Measurements from ENCODE around the gene CTCF. TPM values are rescaled to one million over a fixed set of nuclear protein-coding genes. Genes with fewer than 3 reads are reported as not detected.

CTCF gene
- total and polyA plus RNA-seq, 2 donors (not counting 3 experiments of a cell fraction or from before 2014, with no cell fraction given): 20.7 to 40.0 TPM

GRCh38 chr16:67531247-67531646 lies 31.1 kb upstream of the CTCF start:
- no peak for DNase-seq (ENCODE audit: low read depth, low spot score)
- dilution Hi-C loops (cut with MboI; ENCODE audit: extremely low pct_ligation_motif_present, low sequenced_read_pairs) (no loop called here), intact Hi-C loops (cut with micrococcal nuclease) (no loop called here)
- H3K79me2 ChIP-seq (ENCODE audit: control insufficient read depth, insufficient read depth, low read length): peaks cover 48% of the 10 kb centered on the region
- TF ChIP-seq, protein P1, sequence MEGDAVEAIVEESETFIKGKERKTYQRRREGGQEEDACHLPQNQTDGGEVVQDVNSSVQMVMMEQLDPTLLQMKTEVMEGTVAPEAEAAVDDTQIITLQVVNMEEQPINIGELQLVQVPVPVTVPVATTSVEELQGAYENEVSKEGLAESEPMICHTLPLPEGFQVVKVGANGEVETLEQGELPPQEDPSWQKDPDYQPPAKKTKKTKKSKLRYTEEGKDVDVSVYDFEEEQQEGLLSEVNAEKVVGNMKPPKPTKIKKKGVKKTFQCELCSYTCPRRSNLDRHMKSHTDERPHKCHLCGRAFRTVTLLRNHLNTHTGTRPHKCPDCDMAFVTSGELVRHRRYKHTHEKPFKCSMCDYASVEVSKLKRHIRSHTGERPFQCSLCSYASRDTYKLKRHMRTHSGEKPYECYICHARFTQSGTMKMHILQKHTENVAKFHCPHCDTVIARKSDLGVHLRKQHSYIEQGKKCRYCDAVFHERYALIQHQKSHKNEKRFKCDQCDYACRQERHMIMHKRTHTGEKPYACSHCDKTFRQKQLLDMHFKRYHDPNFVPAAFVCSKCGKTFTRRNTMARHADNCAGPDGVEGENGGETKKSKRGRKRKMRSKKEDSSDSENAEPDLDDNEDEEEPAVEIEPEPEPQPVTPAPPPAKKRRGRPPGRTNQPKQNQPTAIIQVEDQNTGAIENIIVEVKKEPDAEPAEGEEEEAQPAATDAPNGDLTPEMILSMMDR (IDR thresholded peaks at IDR 0.05; ENCODE audit: extremely low read depth in 1 of 2, insufficient read depth in 1 of 2, low read depth in 1 of 2, low read length in 2 of 2): no peak
- TF ChIP-seq POLR2A (IDR thresholded peaks at IDR 0.05; ENCODE audit: low read depth, low read length): no peak
- TF ChIP-seq MYC (IDR thresholded peaks at IDR 0.05; ENCODE audit: low read depth, low read length): no peak
- CTCF ChIA-PET: interaction anchor here (1.5 to 3.0 kb wide), 4 partner anchors 10 to 135 kb away, joined by 3 to 40 read pairs (median 20); no protein-coding TSS in a partner anchor
- FAIRE-seq: no peak
- POLR2A ChIA-PET: no interaction called here
- no peaks in the 10 kb centered on the region for H4K20me1 ChIP-seq (replicated peaks; ENCODE audit: control insufficient read depth, extremely low read depth, insufficient read depth, low read length)
- no peak overlapping the region for H3K27ac ChIP-seq (ENCODE audit: insufficient read depth, low read depth, low read length)
- H3K4me2 ChIP-seq (ENCODE audit: insufficient read depth, low read length): no peak overlapping the region
- H3K4me1 ChIP-seq (ENCODE audit: control insufficient read depth, extremely low read depth, insufficient read depth, low read length): peaks cover 15% of the 10 kb centered on the region
- H3K9me3 ChIP-seq (replicated peaks; ENCODE audit: control insufficient read depth, insufficient read depth, low read length): no peaks in the 10 kb centered on the region
- H3K9me1 ChIP-seq (replicated peaks; ENCODE audit: control insufficient read depth, extremely low read depth, insufficient read depth, low read length): no peaks in the 10 kb centered on the region
- H3K36me3 ChIP-seq (ENCODE audit: control insufficient read depth in 2 of 2, extremely low read depth in 1 of 2, insufficient read depth in 2 of 2, low read length in 2 of 2): no peaks in the 10 kb centered on the region
- no peak overlapping the region for H3K9ac ChIP-seq (replicated peaks; ENCODE audit: extremely low read depth, insufficient read depth, low read length)
- H3K4me3 ChIP-seq (replicated peaks in 1 of 3; ENCODE audit: insufficient read depth in 1 of 3, low read depth in 1 of 3, low read length in 3 of 3): no peak overlapping the region
- no peaks in the 10 kb centered on the region for H3K27me3 ChIP-seq (ENCODE audit: control insufficient read depth in 2 of 2, insufficient read depth in 2 of 2, low read length in 2 of 2)
- no TSS peak for BruUV-seq (replicated peaks)
- no peak overlapping the region for H2AFZ ChIP-seq (ENCODE audit: low read depth, low read length)

- FAIRE-seq (no peak), DNase-seq (ENCODE audit: low read depth, low spot score) (no peak)
- H3K36me3 ChIP-seq (ENCODE audit: control insufficient read depth in 2 of 2, extremely low read depth in 1 of 2, insufficient read depth in 2 of 2, low read length in 2 of 2): no peaks in the 10 kb centered on the region
- TF ChIP-seq FOS (IDR thresholded peaks at IDR 0.05; ENCODE audit: borderline replicate concordance, insufficient read depth, low read length) (no peak), EZH2 (IDR thresholded peaks at IDR 0.05; ENCODE audit: borderline replicate concordance, low read depth, low read length, severe bottlenecking) (no peak), JUN (IDR thresholded peaks at IDR 0.05; ENCODE audit: borderline replicate concordance, insufficient read depth, insufficient read length, low read depth) (no peak), POLR2A (IDR thresholded peaks at IDR 0.05; ENCODE audit: low read depth, low read length) (no peak), MYC (IDR thresholded peaks at IDR 0.05; ENCODE audit: low read depth, low read length) (no peak), GATA2 (IDR thresholded peaks at IDR 0.05; ENCODE audit: insufficient read depth, insufficient read length, low read depth, low read length) (no peak), POLR2AphosphoS5 (IDR thresholded peaks at IDR 0.05; ENCODE audit: insufficient read depth, low read depth, low read length) (no peak)
- TF ChIP-seq, protein P2, sequence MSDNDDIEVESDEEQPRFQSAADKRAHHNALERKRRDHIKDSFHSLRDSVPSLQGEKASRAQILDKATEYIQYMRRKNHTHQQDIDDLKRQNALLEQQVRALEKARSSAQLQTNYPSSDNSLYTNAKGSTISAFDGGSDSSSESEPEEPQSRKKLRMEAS (IDR thresholded peaks at IDR 0.05; ENCODE audit: insufficient read depth, insufficient read length): no peak
- TF ChIP-seq, protein P1 (IDR thresholded peaks at IDR 0.05; ENCODE audit: extremely low read depth in 1 of 2, insufficient read depth in 1 of 2, low read depth in 1 of 2, low read length in 2 of 2): no peak
- ChIA-PET CTCF (interaction anchor here (0.7 to 3.0 kb wide), 7 partner anchors 12 to 139 kb away, joined by 3 to 40 read pairs (median 4); partner anchors contain the start of gene CARMIL2), POLR2A (interaction anchor here (0.6 to 0.7 kb wide), 2 partner anchors 10 to 416 kb away, joined by 3 to 9 read pairs; no protein-coding TSS in a partner anchor)
- H3K9me3 ChIP-seq (replicated peaks; ENCODE audit: control insufficient read depth, insufficient read depth, low read length): no peaks in the 10 kb centered on the region
- no peak overlapping the region for H3K4me3 ChIP-seq (replicated peaks in 1 of 3; ENCODE audit: insufficient read depth in 1 of 3, low read depth in 1 of 3, low read length in 3 of 3)
- no peak overlapping the region for H3K4me2 ChIP-seq (ENCODE audit: insufficient read depth, low read length)
- no peaks in the 10 kb centered on the region for H3K9me1 ChIP-seq (replicated peaks; ENCODE audit: control insufficient read depth, extremely low read depth, insufficient read depth, low read length)
- intact Hi-C loops (cut with micrococcal nuclease) (no loop called here), dilution Hi-C loops (cut with MboI; ENCODE audit: extremely low pct_ligation_motif_present, low sequenced_read_pairs) (no loop called here)
- H3K27ac ChIP-seq (ENCODE audit: insufficient read depth, low read depth, low read length): no peak overlapping the region
- no peak overlapping the region for H2AFZ ChIP-seq (ENCODE audit: low read depth, low read length)
- BruUV-seq (replicated peaks): no TSS peak
- H3K9ac ChIP-seq (replicated peaks; ENCODE audit: extremely low read depth, insufficient read depth, low read length): no peak overlapping the region
- peaks cover 22% of the 10 kb centered on the region for H3K4me1 ChIP-seq (ENCODE audit: control insufficient read depth, extremely low read depth, insufficient read depth, low read length)
- H3K79me2 ChIP-seq (ENCODE audit: control insufficient read depth, insufficient read depth, low read length): peaks cover 52% of the 10 kb centered on the region
- H4K20me1 ChIP-seq (replicated peaks; ENCODE audit: control insufficient read depth, extremely low read depth, insufficient read depth, low read length): no peaks in the 10 kb centered on the region
- H3K27me3 ChIP-seq (ENCODE audit: control insufficient read depth in 2 of 2, insufficient read depth in 2 of 2, low read length in 2 of 2): no peaks in the 10 kb centered on the region
These were observed 29.2 kb upstream of the CTCF start for GRCh38 chr16:67533024-67533560.

Data from endothelial cell of umbilical vein (primary cell).